Measurements from ENCODE around the gene CDC42SE1. TPM values are rescaled to one million over a fixed set of nuclear protein-coding genes. Genes with fewer than 3 reads are reported as not detected.

The CDC42SE1 gene
- total RNA-seq, 2 experiments from 2014 or later, result 86.5 to 92.8 TPM

DNA sequence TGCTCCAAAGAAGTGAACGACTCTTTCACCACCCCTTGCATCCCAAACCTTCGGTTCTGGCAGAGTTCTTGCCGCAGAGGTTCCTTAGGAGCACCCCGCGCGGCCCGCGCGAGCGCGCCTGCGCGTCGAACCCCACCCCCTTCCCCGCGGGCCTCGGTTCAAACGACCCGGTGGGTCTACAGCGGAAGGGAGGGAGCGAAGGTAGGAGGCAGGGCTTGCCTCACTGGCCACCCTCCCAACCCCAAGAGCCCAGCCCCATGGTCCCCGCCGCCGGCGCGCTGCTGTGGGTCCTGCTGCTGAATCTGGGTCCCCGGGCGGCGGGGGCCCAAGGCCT lies 11.9 kb downstream of the CDC42SE1 start, which contains the start of gene C1orf56:
Gene C1orf56 (plus strand): TSS at position 161 of the 334 bp plus-strand sequence. CDS start 97 bp downstream, at position 258.
- H3K36me3 Mint-ChIP-seq (ENCODE audit: low read depth), result peaks cover 24% of the 10 kb centered on the region
- DNase-seq (peak; percentile 62), ATAC-seq (peak; percentile 74)
- H3K27me3 Mint-ChIP-seq, result no peaks in the 10 kb centered on the region
- peak within 1 kb of the TSS; percentile 82 for H3K27ac Mint-ChIP-seq
- CTCF ChIA-PET, result interaction anchor here (0.8 to 6.5 kb wide), 13 partner anchors 10 to 109 kb away, joined by 3 to 56 read pairs (median 4); partner anchors contain the start of genes BNIPL, CDC42SE1, MLLT11 and TNFAIP8L2
- no peak for TF ChIP-seq CTCF (IDR thresholded peaks at IDR 0.05)
- H3K4me3 Mint-ChIP-seq, result peak within 1 kb of the TSS; percentile 83
- intact Hi-C loops (cut with micrococcal nuclease), result no loop called here
- H3K9me3 Mint-ChIP-seq, result no peaks in the 10 kb centered on the region
- peaks cover 52% of the 10 kb centered on the region for H3K4me1 Mint-ChIP-seq (ENCODE audit: low read depth)
- POLR2A ChIA-PET, result interaction anchor here (1.2 to 4.0 kb wide), 6 partner anchors 9 to 109 kb away, joined by 4 to 22 read pairs (median 6); partner anchors contain the start of genes CDC42SE1, MLLT11 and TNFAIP8L2

DNA sequence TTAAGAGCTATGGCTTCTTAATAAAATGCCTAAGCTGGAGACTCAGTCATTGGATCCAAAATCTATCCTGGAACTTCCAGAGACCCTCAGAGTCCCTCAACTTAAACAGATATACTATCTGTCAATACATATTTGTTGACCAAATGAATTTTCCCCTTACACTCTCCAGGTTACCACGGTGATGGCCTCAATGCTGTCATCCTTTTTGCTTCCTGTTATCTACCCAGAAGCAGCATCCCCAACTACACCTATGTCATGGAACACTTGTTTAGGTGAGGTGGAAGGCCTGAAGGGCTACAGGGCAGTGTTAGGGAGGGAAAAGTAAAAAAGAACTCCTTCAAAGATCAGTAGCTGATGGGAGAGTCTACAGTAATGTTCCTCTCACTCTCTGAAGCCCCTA lies 16.3 kb downstream of the CDC42SE1 start:
- ChIA-PET CTCF (interaction anchor here (0.6 to 6.5 kb wide), 5 partner anchors 8 to 63 kb away, joined by 3 to 56 read pairs (median 3); partner anchors contain the start of gene MINDY1), POLR2A (interaction anchor here (0.6 to 1.4 kb wide), 8 partner anchors 10 to 194 kb away, joined by 3 to 4 read pairs (median 3); partner anchors contain the start of gene CDC42SE1)
- no peak for ATAC-seq
- no peak for TF ChIP-seq CTCF (IDR thresholded peaks at IDR 0.05)
- H3K9me3 Mint-ChIP-seq, result no peaks in the 10 kb centered on the region
- intact Hi-C loops (cut with micrococcal nuclease), result no loop called here
- peaks cover 24% of the 10 kb centered on the region for H3K4me1 Mint-ChIP-seq (ENCODE audit: low read depth)
- no peaks in the 10 kb centered on the region for H3K36me3 Mint-ChIP-seq (ENCODE audit: low read depth)
- no peak overlapping the region for H3K4me3 Mint-ChIP-seq
- H3K27ac Mint-ChIP-seq, result no peak overlapping the region
- H3K27me3 Mint-ChIP-seq, result no peaks in the 10 kb centered on the region
- DNase-seq, result peak; percentile 56

DNA sequence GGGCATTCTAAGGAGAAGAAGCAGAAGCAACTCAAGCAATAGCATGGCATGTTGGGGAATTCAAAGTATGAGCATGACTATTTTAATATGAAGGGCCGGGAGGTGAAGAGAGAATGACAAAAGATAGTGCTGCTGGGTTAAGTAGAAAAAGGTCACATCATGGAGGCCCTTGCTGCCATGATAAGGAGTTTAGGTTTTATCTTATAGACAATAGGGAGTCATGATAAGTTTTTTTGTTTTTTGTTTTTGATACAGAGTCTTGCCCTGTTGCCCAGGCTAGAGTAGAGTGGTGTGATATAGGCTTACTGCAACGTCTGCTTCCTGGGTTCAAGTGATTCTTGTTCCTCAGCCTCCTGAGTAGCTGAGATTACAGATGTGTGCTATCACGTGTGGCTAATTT lies 19.9 kb downstream of the CDC42SE1 start:
- Mint-ChIP-seq H3K36me3 (ENCODE audit: low read depth) (no peaks in the 10 kb centered on the region), H3K4me3 (no peak overlapping the region), H3K27ac (no peak overlapping the region), H3K27me3 (no peaks in the 10 kb centered on the region), H3K9me3 (no peaks in the 10 kb centered on the region), H3K4me1 (ENCODE audit: low read depth) (peaks cover 6% of the 10 kb centered on the region)
- ATAC-seq (no peak), DNase-seq (no peak)
- POLR2A ChIA-PET, result interaction anchor here (0.6 kb wide), 1 partner anchor 14 kb away, joined by 4 read pairs; no protein-coding TSS in a partner anchor
- intact Hi-C loops (cut with micrococcal nuclease), result no loop called here
- CTCF ChIA-PET, result interaction anchor here (2.3 kb wide), 1 partner anchor 15 kb away, joined by 7 read pairs; no protein-coding TSS in a partner anchor
- no peak for TF ChIP-seq CTCF (IDR thresholded peaks at IDR 0.05)

DNA sequence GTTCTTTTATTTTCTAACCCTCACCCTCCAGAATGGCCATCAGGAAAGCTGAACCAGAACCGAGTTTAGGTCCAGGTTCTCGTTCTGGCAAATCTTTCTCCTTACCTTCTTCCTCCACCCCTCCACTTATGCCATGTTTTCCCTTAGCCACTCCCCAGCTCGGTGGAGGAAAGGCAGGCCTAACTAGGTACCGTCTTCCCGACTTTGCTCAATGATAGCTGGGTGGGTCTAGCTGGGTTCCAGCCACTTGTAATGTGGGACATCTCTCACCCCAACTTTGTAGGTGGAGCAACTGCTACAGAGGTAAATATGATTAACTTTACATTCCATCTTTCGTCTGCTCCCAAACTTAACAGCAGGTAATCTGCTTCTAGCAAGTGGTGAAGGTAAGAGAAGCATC lies 22.4 kb downstream of the CDC42SE1 start:
- POLR2A ChIA-PET, result interaction anchor here (0.7 to 1.5 kb wide), 2 partner anchors 9 to 31 kb away, joined by 3 to 5 read pairs; partner anchors contain the start of gene MINDY1
- H3K4me1 Mint-ChIP-seq (ENCODE audit: low read depth), result no peaks in the 10 kb centered on the region
- H3K27me3 Mint-ChIP-seq, result no peaks in the 10 kb centered on the region
- intact Hi-C loops (cut with micrococcal nuclease), result no loop called here
- DNase-seq (no peak), ATAC-seq (no peak)
- TF ChIP-seq CTCF (IDR thresholded peaks at IDR 0.05), result no peak
- H3K36me3 Mint-ChIP-seq (ENCODE audit: low read depth), result peaks cover 2% of the 10 kb centered on the region
- H3K9me3 Mint-ChIP-seq, result no peaks in the 10 kb centered on the region
- H3K27ac Mint-ChIP-seq, result no peak overlapping the region
- no peak overlapping the region for H3K4me3 Mint-ChIP-seq
- CTCF ChIA-PET, result interaction anchor here (1.0 to 3.2 kb wide), 3 partner anchors 11 to 13 kb away, joined by 3 to 15 read pairs (median 4); partner anchors contain the start of gene C1orf56

GRCh38 chr1:151036356-151036755 lies 23.1 kb downstream of the CDC42SE1 start, which contains the start of gene BNIPL:
Gene BNIPL (plus strand): TSS chr1:151036586. CDS start chr1:151036726, 140 bp downstream.
- TF ChIP-seq CTCF (IDR thresholded peaks at IDR 0.05), result no peak
- Mint-ChIP-seq H3K27ac (no peak within 1 kb of the TSS), H3K9me3 (no peaks in the 10 kb centered on the region), H3K4me3 (no peak within 1 kb of the TSS), H3K36me3 (ENCODE audit: low read depth) (peaks cover 2% of the 10 kb centered on the region), H3K27me3 (no peaks in the 10 kb centered on the region), H3K4me1 (ENCODE audit: low read depth) (no peaks in the 10 kb centered on the region)
- intact Hi-C loops (cut with micrococcal nuclease), result no loop called here
- DNase-seq (no peak), ATAC-seq (no peak)
- ChIA-PET CTCF (interaction anchor here (0.6 to 3.2 kb wide), 4 partner anchors 10 to 114 kb away, joined by 3 to 15 read pairs (median 4); partner anchors contain the start of gene C1orf56), POLR2A (interaction anchor here (0.6 to 1.5 kb wide), 2 partner anchors 8 to 151 kb away, joined by 3 to 5 read pairs; no protein-coding TSS in a partner anchor)

Measured in activated CD8-positive, alpha-beta T cell treated with anti-CD3 and anti-CD28 coated beads for 36 hours (primary cell).